Loucy (cell line): ENCODE measurements around the gene CCL14.

ENCODE experiments used
- EZH2phosphoT487 ChIP-seq: fragments of 200-600 bp; IDR thresholded peaks from 2 replicates; pipeline ENCODE4 v1.6.1; 2018; ENCODE audit warnings: antibody characterized with exemption, mild to moderate bottlenecking, moderate library complexity, borderline replicate concordance
- TF ChIP-seq, protein P1 (sequence below): fragments of 200-600 bp; sonication (generic); conservative IDR thresholded peaks from 2 replicates; pipeline ENCODE4 v1.5.1; 2014; ENCODE audit warnings: mild to moderate bottlenecking, antibody characterized with exemption, low read length

DNA sequence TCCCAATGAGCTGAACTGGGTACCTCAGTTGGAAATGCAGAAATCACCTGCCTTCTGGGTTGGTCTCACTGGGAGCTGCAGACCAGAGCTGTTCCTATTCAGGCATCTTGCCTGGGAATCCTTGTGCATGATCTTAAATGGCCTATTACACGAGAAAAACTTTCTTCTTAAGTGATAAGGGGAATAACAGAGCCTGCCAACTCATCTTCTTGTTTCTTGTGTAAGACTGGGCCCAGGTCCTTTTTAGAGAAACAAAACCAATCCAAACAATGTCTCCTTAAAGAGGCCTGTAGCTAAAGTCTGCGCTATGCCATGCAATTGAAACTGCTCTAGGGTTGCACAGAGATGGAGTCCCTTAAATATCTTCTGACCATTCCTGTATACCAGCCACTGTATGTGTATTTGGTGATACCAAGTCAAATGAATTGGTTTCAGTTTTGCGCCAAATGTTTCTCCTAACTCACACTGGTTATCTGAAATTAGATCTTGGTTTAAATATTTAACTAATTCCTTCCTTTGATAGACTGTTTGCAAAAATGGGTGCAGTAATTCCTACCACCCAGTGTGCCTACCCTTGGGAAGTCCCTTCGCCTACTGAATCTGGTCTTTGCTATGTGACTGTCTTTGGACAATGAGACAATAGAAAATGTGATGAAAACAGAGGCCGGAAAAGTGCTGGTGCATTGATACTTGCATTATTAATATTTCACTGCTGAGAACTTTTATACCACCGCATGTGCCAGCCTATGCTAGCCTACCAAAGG is 37.8 kb upstream of the CCL14 start:
- TF ChIP-seq, protein P1, sequence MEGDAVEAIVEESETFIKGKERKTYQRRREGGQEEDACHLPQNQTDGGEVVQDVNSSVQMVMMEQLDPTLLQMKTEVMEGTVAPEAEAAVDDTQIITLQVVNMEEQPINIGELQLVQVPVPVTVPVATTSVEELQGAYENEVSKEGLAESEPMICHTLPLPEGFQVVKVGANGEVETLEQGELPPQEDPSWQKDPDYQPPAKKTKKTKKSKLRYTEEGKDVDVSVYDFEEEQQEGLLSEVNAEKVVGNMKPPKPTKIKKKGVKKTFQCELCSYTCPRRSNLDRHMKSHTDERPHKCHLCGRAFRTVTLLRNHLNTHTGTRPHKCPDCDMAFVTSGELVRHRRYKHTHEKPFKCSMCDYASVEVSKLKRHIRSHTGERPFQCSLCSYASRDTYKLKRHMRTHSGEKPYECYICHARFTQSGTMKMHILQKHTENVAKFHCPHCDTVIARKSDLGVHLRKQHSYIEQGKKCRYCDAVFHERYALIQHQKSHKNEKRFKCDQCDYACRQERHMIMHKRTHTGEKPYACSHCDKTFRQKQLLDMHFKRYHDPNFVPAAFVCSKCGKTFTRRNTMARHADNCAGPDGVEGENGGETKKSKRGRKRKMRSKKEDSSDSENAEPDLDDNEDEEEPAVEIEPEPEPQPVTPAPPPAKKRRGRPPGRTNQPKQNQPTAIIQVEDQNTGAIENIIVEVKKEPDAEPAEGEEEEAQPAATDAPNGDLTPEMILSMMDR, result no peak
- TF ChIP-seq EZH2phosphoT487, result no peak
